GM12891 (cell line): ENCODE data around the gene SASH1.

Experiments used
- DNase-seq: peaks from one replicate; pipeline ENCODE4 v3.0.0; 2011; ENCODE audit warnings: low spot score; ENCODE audit not compliant: insufficient read length
- FAIRE-seq: peaks from 2 replicates; lab custom pipeline; 2011; peaks lifted over from hg19 to GRCh38; lab: Jason Lieb, UNC
- PAX5 ChIP-seq: IDR thresholded peaks from 2 replicates; pipeline ENCODE4 v1.6.1; 2011; ENCODE audit warnings: low read length, moderate library complexity, mild to moderate bottlenecking; ENCODE audit not compliant: insufficient read depth, severe bottlenecking
- POLR2A ChIP-seq: IDR thresholded peaks from 2 replicates; pipeline ENCODE4 v1.6.1; 2011; ENCODE audit warnings: low read depth, low read length, control low read depth
- POLR2AphosphoS5 ChIP-seq: IDR thresholded peaks from 2 replicates; pipeline ENCODE4 v1.6.1; 2011; ENCODE audit warnings: low read depth, low read length, control low read depth
- POU2F2 ChIP-seq: IDR thresholded peaks from 2 replicates; pipeline ENCODE4 v1.6.1; 2011; ENCODE audit warnings: low read depth, mild to moderate bottlenecking, control low read depth, low read length, moderate library complexity
- SPI1 ChIP-seq: IDR thresholded peaks from 2 replicates; pipeline ENCODE4 v1.6.1; 2011; ENCODE audit warnings: low read depth, low read length, control low read depth
- TAF1 ChIP-seq: IDR thresholded peaks from 2 replicates; pipeline ENCODE4 v1.6.1; 2011; ENCODE audit warnings: low read depth, low read length, control low read depth

The SASH1 gene

DNA sequence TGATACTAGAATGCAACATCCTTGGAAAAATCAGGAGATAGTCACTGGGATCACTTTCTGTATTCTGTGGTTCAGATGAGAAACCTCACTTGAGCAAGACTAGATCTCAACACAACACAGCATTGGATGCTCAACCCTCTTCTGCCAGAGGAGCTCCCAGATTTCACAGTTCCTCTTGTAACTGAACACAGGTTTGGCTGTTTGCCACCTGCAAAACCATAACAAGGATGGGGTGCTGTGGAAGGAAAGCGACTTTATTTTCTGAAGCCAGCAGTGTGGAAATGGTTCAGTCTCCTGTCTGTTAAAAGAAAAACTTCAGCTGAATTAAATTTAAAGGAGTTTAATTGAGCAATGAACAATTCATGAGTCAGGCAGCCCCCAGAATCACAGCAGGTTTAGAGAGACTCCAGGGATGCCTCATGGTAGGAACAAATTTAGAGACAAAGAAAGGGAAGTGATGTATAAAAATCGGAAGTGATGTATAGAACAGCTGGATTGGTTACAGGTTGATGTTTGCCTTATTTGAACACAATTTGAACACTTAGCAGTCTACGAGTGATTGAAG is 254.3 kb downstream of the SASH1 start:
- no peak for DNase-seq
- FAIRE-seq = no peak
- no peak for TF ChIP-seq POLR2A
- TF ChIP-seq TAF1 = no peak
- TF ChIP-seq PAX5 = no peak
- TF ChIP-seq SPI1 = no peak
- TF ChIP-seq POU2F2 = no peak
- no peak for TF ChIP-seq POLR2AphosphoS5

DNA sequence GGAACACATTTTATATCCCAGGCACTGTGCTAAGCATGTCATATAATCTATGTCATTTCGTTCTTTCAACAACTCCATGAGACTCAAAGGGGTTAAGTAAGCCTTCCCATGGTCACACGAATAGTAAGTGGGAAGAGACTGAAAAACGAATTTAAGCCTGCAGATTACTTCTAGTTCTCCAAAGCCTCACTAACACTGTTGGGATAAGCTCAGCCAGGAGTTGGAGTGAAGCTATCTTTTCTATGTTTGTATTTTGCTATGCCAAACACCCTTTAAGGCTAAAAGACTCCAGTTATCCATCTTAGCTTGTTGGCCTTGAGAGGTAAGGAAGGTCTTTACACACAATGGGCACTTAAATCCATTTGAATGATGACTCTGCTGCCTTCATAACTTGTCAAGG is 256.1 kb downstream of the SASH1 start:
- DNase-seq (no peak), FAIRE-seq (no peak)
- TF ChIP-seq TAF1 (no peak), SPI1 (no peak), POLR2AphosphoS5 (no peak), PAX5 (no peak), POU2F2 (no peak), POLR2A (no peak)

DNA sequence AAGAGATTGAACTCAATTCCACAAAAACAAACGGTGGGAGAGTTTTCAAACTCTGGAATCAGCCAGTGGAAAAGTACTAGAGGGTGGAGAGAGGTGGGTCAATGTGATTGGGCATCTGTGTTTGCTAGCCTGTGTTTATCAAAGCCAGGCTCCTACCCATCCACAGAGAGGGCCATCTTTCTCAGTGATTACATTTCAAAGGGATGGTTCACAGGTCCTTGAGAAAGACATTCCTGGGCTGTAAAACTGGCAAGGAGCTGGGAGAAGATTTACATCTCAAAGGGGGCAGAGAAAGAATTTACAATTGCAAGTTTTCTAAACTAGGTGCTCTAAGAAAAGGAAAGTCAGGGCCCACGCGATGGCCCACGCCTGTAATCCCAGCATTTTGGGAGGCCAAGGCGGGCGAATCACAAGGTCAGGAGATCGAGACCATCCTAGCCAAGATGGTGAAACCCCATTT is 257.4 kb downstream of the SASH1 start:
- FAIRE-seq (no peak), DNase-seq (no peak)

More for the DNA sequence above, 257.4 kb downstream of the SASH1 start:
- TF ChIP-seq PAX5 (no peak), SPI1 (no peak)
